HG02981 (cell line): ENCODE measurements around the gene ATP5ME.

ENCODE experiments used
- ATAC-seq: cut with Tn5 transposase; IDR thresholded peaks from one replicate; pipeline ENCODE4 v1.9.1; 2021; ENCODE audit warnings: mild to moderate bottlenecking, moderate library complexity; ENCODE audit not compliant: unreplicated experiment

The ATP5ME gene

GRCh38 chr4:684623-685327 lies 10.7 kb upstream of the ATP5ME start:
- ATAC-seq, result no peak

- ATAC-seq, result no peak
Measured at GRCh38 chr4:683982-684622, 10.0 kb upstream of the ATP5ME start.

GRCh38 chr4:683247-683897 lies 9.3 kb upstream of the ATP5ME start:
- no peak for ATAC-seq

GRCh38 chr4:682490-683172 lies 8.6 kb upstream of the ATP5ME start:
- no peak for ATAC-seq

- no peak for ATAC-seq
Measured at GRCh38 chr4:681736-682451, 7.8 kb upstream of the ATP5ME start.

GRCh38 chr4:680928-681645 lies 7.0 kb upstream of the ATP5ME start:
- no peak for ATAC-seq

GRCh38 chr4:680551-680927 lies 6.5 kb upstream of the ATP5ME start:
- no peak for ATAC-seq

- ATAC-seq, result no peak
Measured at GRCh38 chr4:680091-680490, 6.0 kb upstream of the ATP5ME start.

GRCh38 chr4:679629-680028 lies 5.6 kb upstream of the ATP5ME start:
- ATAC-seq, result no peak

- no peak for ATAC-seq
Measured at GRCh38 chr4:679104-679481, 5.0 kb upstream of the ATP5ME start.

- ATAC-seq, result no peak
Measured at GRCh38 chr4:678331-679103, 4.4 kb upstream of the ATP5ME start.

GRCh38 chr4:677431-678293 lies 3.6 kb upstream of the ATP5ME start:
- ATAC-seq, result no peak

GRCh38 chr4:676871-677235 lies 2.8 kb upstream of the ATP5ME start:
- no peak for ATAC-seq

- ATAC-seq, result no peak
Measured at GRCh38 chr4:675980-676870, 2.1 kb upstream of the ATP5ME start.

GRCh38 chr4:675036-675882 lies 1.2 kb upstream of the ATP5ME start:
- ATAC-seq, result peak; percentile 1

- no peak for ATAC-seq
Measured at GRCh38 chr4:673349-674091, 556 bp downstream of the ATP5ME start.
